Stimulated activated naive CD8-positive, alpha-beta T cell treated with anti-CD3 and anti-CD28 coated beads, Interleukin-15, Interleukin-2, amounts not matched to agents 100 ng/mL and 50 ng/mL, for 24 hours (primary cell): ENCODE data around the gene KLRC3.
A peak's percentile ranks its signal among the peaks of the same experiment; 100 is the strongest.
"Not testable (repeated sequence)": the region's sequence is repeated elsewhere in the genome, so short reads cannot be mapped to it uniquely, and the experiment has no call there.

Experiments
- H3K27ac Mint-ChIP-seq: one replicate; pipeline ENCODE4 v1.8.0; 2021; ENCODE audit warnings: mild to moderate bottlenecking, mixed read lengths
- H3K27me3 Mint-ChIP-seq: one replicate; pipeline ENCODE4 v1.8.0; 2021; ENCODE audit warnings: mixed read lengths
- H3K36me3 Mint-ChIP-seq: one replicate; pipeline ENCODE4 v1.8.0; 2021; ENCODE audit warnings: low read depth, mixed read lengths
- H3K4me1 Mint-ChIP-seq: one replicate; pipeline ENCODE4 v1.8.0; 2021; ENCODE audit warnings: low read depth, mixed read lengths
- H3K4me3 Mint-ChIP-seq: one replicate; pipeline ENCODE4 v1.8.0; 2021; ENCODE audit warnings: mild to moderate bottlenecking, mixed read lengths
- H3K9me3 Mint-ChIP-seq: one replicate; pipeline ENCODE4 v1.8.0; 2021; ENCODE audit warnings: mixed read lengths

KLRC3 gene

DNA sequence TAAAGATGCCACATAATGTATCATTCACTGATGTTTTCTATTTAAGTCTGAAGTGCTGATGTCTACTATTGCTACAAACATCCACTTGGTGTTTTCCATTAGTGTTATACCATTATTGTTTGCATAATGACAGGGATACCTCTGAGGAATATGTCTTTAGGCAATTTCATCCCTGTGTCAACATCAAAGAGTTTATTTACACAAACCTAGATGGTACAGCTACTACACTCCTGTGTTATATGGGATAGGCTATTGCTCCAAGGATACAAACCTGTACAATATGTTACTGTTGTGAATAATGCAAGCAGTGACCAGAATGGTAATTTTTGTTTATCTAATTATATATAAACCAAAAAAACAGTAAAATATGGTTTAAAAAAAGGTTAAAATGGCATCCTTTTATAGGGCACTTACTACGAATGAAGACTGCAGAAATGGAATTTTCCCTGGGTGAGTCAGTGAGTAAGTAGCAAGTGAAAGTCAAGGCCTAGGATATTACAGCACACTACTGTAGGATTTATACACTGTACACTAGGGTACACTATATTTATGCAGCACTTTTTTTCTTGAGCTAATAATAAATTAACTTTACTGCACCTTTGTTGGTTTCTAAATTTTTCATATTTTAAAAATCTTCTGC, 4.0 kb upstream of the KLRC3 start:
- not testable (repeated sequence) for H3K27me3 Mint-ChIP-seq, H3K36me3 Mint-ChIP-seq, H3K9me3 Mint-ChIP-seq, H3K4me3 Mint-ChIP-seq, H3K27ac Mint-ChIP-seq, H3K4me1 Mint-ChIP-seq

DNA sequence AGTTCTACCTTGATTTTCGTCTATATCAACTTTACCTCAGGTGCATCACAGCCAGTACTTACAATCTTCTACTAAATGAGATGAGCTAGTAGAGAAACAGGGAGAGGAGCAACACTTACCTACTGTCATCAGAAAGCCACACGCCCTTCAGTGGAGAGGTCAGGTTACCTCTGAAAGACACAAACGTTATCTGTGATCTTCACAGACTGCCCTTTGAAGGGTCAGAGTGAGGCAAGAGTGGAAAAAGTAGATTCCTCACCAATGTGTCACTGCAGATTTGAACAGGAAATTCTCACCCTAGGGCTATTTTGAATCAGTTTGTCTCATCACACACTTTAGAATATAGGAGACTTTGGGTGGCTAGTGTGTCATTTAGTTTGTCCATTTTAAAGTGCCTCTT, 1.8 kb upstream of the KLRC3 start:
- not testable (repeated sequence) for H3K27me3 Mint-ChIP-seq, H3K36me3 Mint-ChIP-seq, H3K4me3 Mint-ChIP-seq, H3K9me3 Mint-ChIP-seq, H3K27ac Mint-ChIP-seq
- peaks cover 13% of the 10 kb centered on the region for H3K4me1 Mint-ChIP-seq

- H3K27me3 Mint-ChIP-seq: no peaks in the 10 kb centered on the region
- H3K4me1 Mint-ChIP-seq: peaks cover 44% of the 10 kb centered on the region
- H3K9me3 Mint-ChIP-seq: no peaks in the 10 kb centered on the region
- peaks cover 41% of the 10 kb centered on the region for H3K36me3 Mint-ChIP-seq
- H3K4me3 Mint-ChIP-seq: peak within 1 kb of the TSS; percentile 92
- peak within 1 kb of the TSS; percentile 91 for H3K27ac Mint-ChIP-seq
These were observed 11.0 kb downstream of the KLRC3 start, which contains the start of gene KLRC4 for GRCh38 chr12:10409392-10409791. KLRC4 (minus strand) TSS chr12:10409757; CDS start chr12:10409575, 182 bp downstream.

- H3K27me3 Mint-ChIP-seq: no peaks in the 10 kb centered on the region
- H3K9me3 Mint-ChIP-seq: no peaks in the 10 kb centered on the region
- peaks cover 40% of the 10 kb centered on the region for H3K36me3 Mint-ChIP-seq
- peak overlapping the region; percentile 92 for H3K4me3 Mint-ChIP-seq
- H3K4me1 Mint-ChIP-seq: peaks cover 48% of the 10 kb centered on the region
- H3K27ac Mint-ChIP-seq: peak overlapping the region; percentile 91
These were observed 11.6 kb downstream of the KLRC3 start for GRCh38 chr12:10408842-10409241.

DNA sequence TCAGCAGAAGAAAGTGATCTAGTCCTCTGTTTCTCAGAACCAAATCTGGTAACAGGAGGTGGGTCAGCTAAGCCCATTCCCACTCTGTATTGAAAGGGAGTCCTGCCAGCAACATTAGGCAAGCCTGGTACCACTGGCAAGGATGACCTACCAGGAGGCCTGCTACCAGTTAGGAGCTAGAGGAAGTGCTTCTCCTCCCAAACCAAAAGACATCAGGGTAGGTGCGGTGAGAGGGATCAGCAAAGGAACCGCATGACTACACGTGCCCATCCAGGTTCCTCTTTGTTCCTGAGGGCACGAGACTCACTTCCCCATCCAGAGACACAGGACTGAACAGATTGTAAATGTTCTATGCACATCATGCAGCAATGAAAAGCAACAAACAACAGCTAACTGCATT, 13.7 kb downstream of the KLRC3 start:
- Mint-ChIP-seq H3K27ac (peak overlapping the region; percentile 97), H3K27me3 (no peaks in the 10 kb centered on the region), H3K9me3 (no peaks in the 10 kb centered on the region), H3K4me1 (peaks cover 60% of the 10 kb centered on the region), H3K4me3 (peak overlapping the region; percentile 88), H3K36me3 (peaks cover 35% of the 10 kb centered on the region)

- H3K27me3 Mint-ChIP-seq: no peaks in the 10 kb centered on the region
- peaks cover 64% of the 10 kb centered on the region for H3K4me1 Mint-ChIP-seq
- peak overlapping the region; percentile 87 for H3K27ac Mint-ChIP-seq
- peaks cover 43% of the 10 kb centered on the region for H3K36me3 Mint-ChIP-seq
- peak overlapping the region; percentile 78 for H3K4me3 Mint-ChIP-seq
- H3K9me3 Mint-ChIP-seq: no peaks in the 10 kb centered on the region
These were observed 15.1 kb downstream of the KLRC3 start for GRCh38 chr12:10405294-10405693.

DNA sequence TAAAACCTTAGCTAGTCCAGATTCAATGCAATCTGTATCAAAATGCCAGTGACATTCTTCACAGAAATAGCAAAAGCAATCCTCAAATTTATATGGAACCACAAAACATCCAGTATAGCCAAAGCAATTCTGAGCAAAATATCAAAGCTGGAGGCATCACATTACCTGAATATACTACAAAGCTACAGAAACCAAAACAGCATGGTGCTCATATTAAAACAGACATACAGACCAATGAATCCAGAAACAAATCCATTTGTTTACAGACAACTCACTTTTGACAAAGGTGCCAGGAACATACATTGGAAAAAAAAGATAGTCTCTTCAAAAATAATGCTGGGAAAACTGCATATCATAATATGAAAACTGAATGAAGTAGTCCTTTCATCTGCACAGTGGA, 15.6 kb downstream of the KLRC3 start:
- Mint-ChIP-seq H3K36me3 (peaks cover 47% of the 10 kb centered on the region), H3K4me1 (peaks cover 66% of the 10 kb centered on the region), H3K27ac (peak overlapping the region; percentile 87), H3K4me3 (peak overlapping the region; percentile 78), H3K27me3 (no peaks in the 10 kb centered on the region), H3K9me3 (no peaks in the 10 kb centered on the region)

DNA sequence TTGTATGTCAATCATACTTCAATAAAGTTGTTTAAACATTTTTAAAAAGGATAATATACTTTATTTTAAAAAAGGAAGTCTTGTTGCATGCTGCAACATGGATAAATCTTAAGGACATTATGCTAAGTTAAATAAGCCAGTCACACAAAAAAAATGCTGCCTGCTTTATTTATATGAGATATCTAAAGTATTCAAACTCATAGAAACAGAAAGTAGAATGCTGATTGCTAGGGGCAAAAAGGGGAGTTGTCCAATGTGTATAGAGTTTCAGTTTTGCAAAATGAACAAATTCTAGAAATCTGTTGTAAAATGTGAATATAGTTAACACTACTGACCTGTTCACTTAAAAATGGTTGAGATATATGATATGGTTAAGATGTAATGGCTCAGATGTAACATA, 19.6 kb downstream of the KLRC3 start:
- Mint-ChIP-seq H3K9me3 (no peaks in the 10 kb centered on the region), H3K27me3 (no peaks in the 10 kb centered on the region), H3K27ac (peak overlapping the region; percentile 58), H3K4me3 (peak overlapping the region; percentile 68), H3K4me1 (peaks cover 79% of the 10 kb centered on the region), H3K36me3 (peaks cover 37% of the 10 kb centered on the region)

DNA sequence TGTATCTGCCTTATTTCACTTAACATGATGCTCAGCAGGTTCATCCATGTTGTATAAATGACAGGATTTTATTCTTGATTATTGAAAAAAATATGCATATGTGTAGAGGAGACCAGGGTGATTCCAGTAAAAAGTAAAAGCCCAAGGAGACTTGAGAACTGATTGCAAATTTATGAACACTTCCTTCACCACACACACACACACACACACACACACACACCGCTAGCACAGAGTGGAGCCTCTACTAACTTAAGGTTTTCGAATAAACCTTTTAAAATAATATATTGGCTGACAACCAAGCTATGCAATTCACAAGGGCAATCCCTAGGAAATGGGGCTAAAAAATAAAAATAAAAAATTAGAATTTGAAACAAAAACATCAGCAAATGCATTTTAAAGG, 22.2 kb downstream of the KLRC3 start:
- no peaks in the 10 kb centered on the region for H3K27me3 Mint-ChIP-seq
- peaks cover 24% of the 10 kb centered on the region for H3K36me3 Mint-ChIP-seq
- peak overlapping the region; percentile 85 for H3K27ac Mint-ChIP-seq
- H3K4me1 Mint-ChIP-seq: peaks cover 84% of the 10 kb centered on the region
- H3K4me3 Mint-ChIP-seq: peak overlapping the region; percentile 73
- H3K9me3 Mint-ChIP-seq: no peaks in the 10 kb centered on the region

- Mint-ChIP-seq H3K4me1 (peaks cover 89% of the 10 kb centered on the region), H3K27me3 (no peaks in the 10 kb centered on the region), H3K27ac (peak overlapping the region; percentile 85), H3K36me3 (peaks cover 21% of the 10 kb centered on the region), H3K9me3 (no peaks in the 10 kb centered on the region), H3K4me3 (peak overlapping the region; percentile 73)
These were observed 23.1 kb downstream of the KLRC3 start for GRCh38 chr12:10397296-10397695.

DNA sequence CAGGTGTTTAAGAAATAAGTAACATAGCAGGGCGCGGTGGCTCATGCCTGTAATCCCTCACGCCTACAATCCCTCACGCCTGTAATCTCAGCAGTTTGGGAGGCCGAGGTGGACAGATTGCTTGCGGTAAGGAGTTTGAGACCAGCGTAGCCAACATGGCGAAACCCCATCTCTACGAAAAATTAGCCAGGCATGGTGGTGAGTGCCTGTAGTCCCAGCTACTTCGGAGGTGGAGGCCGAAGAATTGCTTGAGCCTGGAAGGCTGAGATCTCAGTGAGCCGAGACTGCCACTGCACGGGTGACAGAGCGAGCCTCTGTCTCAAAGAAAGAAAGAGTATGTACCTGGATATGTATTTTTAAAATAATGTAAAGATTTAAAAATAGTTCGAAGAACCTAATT, 24.2 kb downstream of the KLRC3 start:
- not testable (repeated sequence) for H3K9me3 Mint-ChIP-seq, H3K27me3 Mint-ChIP-seq
- Mint-ChIP-seq H3K27ac (peak overlapping the region; percentile 19), H3K36me3 (peaks cover 15% of the 10 kb centered on the region), H3K4me3 (peak overlapping the region; percentile 36), H3K4me1 (peaks cover 88% of the 10 kb centered on the region)

DNA sequence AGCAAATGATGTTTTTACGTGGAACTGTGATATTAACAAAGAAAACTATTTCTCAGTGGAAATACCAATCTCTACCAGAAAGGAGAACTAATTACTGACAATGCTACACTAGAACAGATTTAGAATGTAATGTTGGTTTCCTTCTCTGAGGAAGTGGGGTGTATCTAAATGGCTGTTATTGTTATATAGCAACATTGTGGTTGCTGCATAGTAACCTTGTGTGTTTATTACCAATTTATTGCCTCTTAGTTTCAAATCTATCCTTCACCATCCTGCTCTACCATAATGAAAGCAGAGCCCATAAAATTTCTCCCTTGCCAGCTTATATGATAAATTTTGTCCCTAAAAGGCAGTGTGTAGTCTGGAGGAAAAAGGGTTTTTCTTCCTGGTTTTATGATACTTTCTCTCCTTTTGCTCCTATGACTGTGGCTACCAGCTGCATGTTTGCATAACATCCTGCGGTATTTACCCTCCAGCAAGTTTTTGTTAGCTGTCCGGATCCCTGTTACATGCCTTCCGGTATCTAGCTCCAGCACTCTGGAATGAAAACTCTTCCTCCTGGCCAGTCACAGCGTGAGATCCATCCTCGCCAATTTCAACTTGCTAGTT, 24.9 kb downstream of the KLRC3 start:
- peaks cover 11% of the 10 kb centered on the region for H3K36me3 Mint-ChIP-seq
- peaks cover 86% of the 10 kb centered on the region for H3K4me1 Mint-ChIP-seq
- no peaks in the 10 kb centered on the region for H3K27me3 Mint-ChIP-seq
- peak overlapping the region; percentile 94 for H3K27ac Mint-ChIP-seq
- no peaks in the 10 kb centered on the region for H3K9me3 Mint-ChIP-seq
- H3K4me3 Mint-ChIP-seq: peak overlapping the region; percentile 84

- Mint-ChIP-seq H3K27ac (peak overlapping the region; percentile 94), H3K4me3 (peak overlapping the region; percentile 84), H3K4me1 (peaks cover 87% of the 10 kb centered on the region)
- H3K36me3 Mint-ChIP-seq, H3K9me3 Mint-ChIP-seq, H3K27me3 Mint-ChIP-seq: not testable (repeated sequence)
These were observed 25.8 kb downstream of the KLRC3 start for GRCh38 chr12:10394531-10395152.

- peaks cover 11% of the 10 kb centered on the region for H3K36me3 Mint-ChIP-seq
- H3K27ac Mint-ChIP-seq: peak overlapping the region; percentile 86
- H3K4me3 Mint-ChIP-seq: peak overlapping the region; percentile 84
- no peaks in the 10 kb centered on the region for H3K27me3 Mint-ChIP-seq
- no peaks in the 10 kb centered on the region for H3K9me3 Mint-ChIP-seq
- H3K4me1 Mint-ChIP-seq: peaks cover 77% of the 10 kb centered on the region
These were observed 27.1 kb downstream of the KLRC3 start for GRCh38 chr12:10393291-10393690.

GRCh38 chr12:10392394-10392930, 27.9 kb downstream of the KLRC3 start:
- peak overlapping the region; percentile 68 for H3K4me3 Mint-ChIP-seq
- peaks cover 68% of the 10 kb centered on the region for H3K4me1 Mint-ChIP-seq
- peak overlapping the region; percentile 91 for H3K27ac Mint-ChIP-seq
- peaks cover 13% of the 10 kb centered on the region for H3K36me3 Mint-ChIP-seq
- H3K27me3 Mint-ChIP-seq: no peaks in the 10 kb centered on the region
- no peaks in the 10 kb centered on the region for H3K9me3 Mint-ChIP-seq
